GM21360 (cell line): ENCODE measurements around the gene VWA8.
"Not testable (repeated sequence)": the region's sequence is repeated elsewhere in the genome, so short reads cannot be mapped to it uniquely, and the experiment has no call there.

Experiments
- ATAC-seq: cut with Tn5 transposase; IDR thresholded peaks from one replicate; pipeline ENCODE4 v1.9.1; 2021; ENCODE audit warnings: mild to moderate bottlenecking, moderate library complexity; ENCODE audit not compliant: unreplicated experiment

Gene VWA8

GRCh38 chr13:41543664-41544300 lies 417.1 kb downstream of the VWA8 start:
- no peak for ATAC-seq

DNA sequence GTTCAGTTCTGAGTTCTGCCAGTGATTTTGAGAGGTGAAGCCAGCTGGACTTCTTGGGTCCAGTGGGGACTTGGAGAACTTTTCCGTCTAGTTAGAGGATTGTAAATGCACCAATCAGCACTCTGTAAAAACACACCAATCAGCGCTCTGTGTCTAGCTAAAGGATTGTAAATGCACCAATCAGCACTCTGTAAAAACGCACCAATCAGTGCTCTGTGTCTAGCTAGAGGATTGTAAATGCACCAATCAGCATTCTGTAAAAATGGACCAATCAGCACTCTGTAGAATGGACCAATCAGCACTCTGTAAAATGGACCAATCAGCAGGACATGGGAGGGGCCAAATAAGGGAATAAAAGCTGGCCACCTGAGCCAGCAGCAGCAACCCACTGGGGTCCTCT lies 418.1 kb downstream of the VWA8 start:
- not testable (repeated sequence) for ATAC-seq

DNA sequence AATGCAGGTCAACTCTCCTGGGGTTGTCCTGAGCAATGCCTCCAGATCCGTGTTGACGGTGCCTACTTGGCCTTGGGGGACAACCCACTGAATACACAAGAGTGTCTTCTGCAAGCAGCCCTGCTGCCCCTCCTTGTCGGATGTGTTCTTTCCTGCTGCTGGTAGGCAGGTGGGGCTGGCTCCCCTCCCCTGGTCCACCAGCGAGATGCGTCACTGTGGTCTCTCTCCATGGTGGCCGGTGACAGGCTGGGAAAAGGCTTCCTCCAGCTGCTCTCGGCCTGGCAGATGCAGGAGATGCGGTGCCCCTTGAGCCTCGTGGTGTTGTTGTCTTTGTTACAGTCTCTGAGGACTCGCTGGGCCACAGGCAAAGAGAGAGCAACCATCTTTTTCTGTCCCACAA lies 418.6 kb downstream of the VWA8 start:
- ATAC-seq: no peak

GRCh38 chr13:41541142-41541938 lies 419.6 kb downstream of the VWA8 start:
- ATAC-seq: no peak

- ATAC-seq: not testable (repeated sequence)
Observed at GRCh38 chr13:41540240-41540639, 420.7 kb downstream of the VWA8 start.

DNA sequence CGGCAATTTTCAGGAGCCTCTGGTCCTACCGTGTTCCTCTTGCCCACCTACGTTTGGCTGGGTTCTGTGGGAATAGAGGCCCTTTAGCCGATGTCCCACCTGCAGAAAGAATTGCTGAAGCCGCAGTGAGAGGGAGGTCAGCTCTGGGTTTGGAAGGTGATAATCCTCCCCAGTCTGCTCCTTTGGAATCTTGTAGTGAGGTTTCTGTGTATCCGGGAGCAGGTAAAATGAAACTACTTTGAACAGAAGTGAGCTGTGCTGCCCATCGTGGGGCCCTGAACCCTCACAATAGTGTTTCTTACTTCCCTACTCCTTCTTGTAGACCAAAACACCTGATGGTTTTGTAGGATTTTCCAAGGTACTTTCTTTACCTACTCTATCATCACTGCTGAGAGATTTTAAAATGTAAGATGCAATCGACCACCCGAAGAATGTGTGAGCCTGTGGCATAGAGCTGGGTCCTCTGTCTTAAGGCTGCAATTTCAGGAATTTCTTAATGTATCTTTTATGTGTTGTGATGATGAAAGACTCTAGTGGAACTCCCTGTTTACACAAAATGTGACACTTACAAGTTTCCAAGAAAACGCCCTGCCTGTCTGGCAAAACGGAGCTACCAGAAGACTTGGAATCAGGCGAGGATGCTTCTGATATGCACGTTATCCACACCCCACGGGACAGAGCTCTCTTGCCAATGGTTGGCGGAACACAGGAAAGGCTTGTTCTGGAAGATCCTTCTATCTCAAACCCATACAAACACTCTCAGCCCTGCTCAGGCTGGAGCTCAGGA lies 427.4 kb downstream of the VWA8 start:
- no peak for ATAC-seq

DNA sequence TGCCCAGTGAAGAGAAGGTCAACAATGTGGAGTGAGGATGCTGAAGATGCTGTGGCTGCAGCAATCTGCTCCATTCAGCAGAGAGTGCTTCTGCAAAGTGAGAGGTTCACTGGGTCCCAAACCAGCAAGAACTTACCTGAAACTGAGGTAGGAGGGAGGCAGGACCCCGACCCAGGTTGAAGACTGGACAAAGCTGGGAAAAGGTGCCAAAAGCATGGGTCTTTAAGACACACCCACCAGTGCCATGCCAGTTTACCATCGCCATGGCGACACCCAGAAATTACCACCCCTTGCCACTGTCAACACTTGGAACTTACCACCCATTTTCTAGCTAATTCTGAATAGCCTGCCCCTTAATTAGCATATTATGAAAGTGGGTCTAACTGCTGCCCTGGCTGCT lies 432.9 kb downstream of the VWA8 start:
- ATAC-seq: no peak

DNA sequence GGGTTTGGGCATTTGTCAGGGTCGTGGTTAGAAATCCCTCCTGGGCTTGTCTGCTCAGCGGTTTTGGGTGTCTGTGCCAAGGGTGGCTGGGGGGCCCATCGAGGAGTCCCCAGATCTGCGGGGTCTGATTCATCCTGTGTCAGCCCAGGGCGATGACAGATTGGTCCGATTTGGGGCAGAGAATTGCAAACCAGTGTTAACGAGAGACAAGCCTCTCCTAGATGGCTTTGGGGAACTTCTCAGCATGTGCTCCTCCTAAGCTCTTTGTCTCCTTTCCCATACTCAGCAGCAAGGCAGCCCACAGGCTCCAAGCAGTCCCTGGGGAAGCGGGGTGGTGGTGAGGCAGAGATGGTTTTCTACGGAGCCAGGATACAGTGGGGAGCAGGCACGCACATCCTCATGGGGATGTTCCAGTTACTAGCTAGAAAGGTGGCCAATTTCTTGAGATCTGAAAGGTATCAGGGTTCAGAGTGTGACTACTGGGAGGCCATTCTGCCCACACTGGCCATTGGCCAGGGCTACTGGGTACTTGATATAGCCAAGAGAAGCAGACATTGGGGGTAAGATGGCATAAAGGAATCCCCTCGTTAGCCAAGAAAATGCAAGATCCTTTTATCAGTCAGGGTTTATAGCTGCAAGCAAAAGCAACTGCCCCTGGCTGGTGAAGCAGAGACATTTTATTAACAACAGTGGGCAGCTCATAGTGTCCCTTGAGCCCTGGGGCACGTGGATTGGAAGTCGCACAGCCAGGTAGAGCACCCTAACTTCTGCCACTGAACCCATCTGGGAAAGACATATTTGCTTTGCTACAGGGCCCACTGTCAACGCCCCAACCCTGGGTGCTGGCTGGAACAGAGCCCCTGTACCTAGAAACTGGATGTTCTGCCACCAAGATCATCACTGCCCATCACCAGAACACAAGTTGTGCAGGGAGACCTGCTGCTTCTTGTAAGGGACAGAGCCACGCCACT lies 440.0 kb downstream of the VWA8 start:
- no peak for ATAC-seq

DNA sequence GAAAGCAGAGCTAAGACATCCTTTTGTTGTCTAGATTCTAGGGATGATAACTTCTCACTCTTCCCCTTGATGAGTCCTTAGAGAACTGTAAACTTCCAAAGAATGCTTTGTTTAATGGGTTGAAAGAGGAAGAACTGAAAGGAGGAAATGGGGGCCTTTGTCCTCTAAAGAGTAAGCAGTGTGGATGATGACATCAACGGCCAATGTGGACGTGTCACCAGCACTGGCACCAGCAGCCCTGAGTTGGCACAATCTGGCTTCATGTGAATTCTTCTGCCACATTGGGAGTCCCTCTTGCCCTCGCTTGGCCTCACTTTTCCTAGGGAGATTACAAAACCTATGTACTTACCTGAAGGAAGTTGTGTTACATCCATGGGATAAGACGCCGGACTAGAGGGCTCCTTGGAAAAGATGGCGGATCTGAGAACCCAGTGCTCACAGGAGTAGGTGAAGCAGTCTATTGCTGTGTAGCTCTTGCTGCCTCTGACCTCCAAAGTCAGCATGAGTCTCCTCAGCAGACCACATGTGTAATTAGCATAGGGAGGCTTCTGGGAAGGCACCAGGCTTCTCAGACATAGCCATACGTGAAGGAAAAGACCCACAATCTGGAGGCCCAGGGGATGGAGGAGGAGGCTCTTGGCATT lies 440.8 kb downstream of the VWA8 start:
- ATAC-seq: no peak
